ENCODE data around the gene CACNA1H.

- no peak for TF ChIP-seq CTCF (IDR thresholded peaks at IDR 0.05)
- no peak for TF ChIP-seq POLR2A (IDR thresholded peaks at IDR 0.05)
Measured at GRCh38 chr16:1257561-1258224, 104.8 kb downstream of the CACNA1H start.

All from uterus (tissue), 2 donors.